HG03103 (cell line): ENCODE measurements around the gene ARL13B.

Source experiments
- ATAC-seq: cut with Tn5 transposase; IDR thresholded peaks from one replicate; pipeline ENCODE4 v1.9.1; 2021; ENCODE audit warnings: low read depth; ENCODE audit not compliant: unreplicated experiment

Gene ARL13B

DNA sequence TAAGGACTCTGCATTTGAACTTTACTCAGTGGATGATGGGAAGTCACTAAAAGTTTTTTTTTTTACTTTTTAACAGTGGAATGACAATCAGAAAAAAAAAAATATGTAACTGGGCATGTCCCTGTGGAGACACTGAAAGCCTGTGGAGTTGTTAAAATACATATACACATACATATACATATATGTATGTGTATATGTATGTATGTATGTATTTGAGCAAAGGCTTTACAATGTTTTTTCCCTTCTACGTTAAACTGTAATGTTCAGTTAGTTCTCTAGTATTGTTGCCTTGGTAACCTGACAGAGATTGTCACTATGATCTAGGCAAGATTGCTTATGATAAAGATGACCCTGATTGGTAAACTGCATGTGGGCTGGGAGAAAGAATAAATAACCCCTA, 113.2 kb downstream of the ARL13B start:
- no peak for ATAC-seq

DNA sequence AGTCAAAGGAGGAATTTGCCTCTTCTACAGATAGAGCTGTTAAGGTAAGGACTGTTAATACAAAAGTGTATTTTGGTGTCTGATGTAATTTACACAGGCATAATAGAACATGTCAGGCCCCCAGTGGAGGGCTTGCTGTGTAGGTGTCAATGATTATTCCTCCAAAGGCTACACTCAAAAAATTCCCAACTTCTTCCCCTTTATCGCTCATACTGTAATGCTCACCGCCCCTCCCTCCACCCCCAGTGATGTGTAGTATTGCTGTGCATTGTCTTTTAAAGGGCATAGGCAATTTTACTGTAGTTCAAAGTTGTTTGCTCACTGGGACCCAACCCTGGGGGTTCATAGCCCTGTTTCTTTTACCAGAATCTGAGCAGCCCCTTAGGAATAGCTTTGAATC, 115.2 kb downstream of the ARL13B start:
- ATAC-seq: no peak

DNA sequence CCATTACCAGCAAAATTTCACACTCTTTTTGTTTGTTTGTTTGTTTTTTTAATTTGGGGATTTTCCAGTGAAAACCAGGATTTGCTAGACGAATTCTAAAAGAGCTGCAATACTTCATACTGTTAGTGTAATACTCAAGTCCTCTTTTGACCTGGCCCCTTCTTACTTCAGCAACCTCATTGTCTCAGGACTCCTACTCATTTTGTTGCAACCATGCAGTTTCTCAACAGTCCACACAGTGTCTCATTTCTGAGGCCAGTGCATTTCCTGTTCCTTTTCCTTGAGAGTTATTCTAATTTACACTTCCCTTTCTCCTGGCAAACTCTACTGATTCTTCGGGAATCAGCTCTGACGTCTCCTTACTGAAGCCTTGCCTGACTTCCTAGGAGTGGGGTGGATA, 118.5 kb downstream of the ARL13B start:
- no peak for ATAC-seq

DNA sequence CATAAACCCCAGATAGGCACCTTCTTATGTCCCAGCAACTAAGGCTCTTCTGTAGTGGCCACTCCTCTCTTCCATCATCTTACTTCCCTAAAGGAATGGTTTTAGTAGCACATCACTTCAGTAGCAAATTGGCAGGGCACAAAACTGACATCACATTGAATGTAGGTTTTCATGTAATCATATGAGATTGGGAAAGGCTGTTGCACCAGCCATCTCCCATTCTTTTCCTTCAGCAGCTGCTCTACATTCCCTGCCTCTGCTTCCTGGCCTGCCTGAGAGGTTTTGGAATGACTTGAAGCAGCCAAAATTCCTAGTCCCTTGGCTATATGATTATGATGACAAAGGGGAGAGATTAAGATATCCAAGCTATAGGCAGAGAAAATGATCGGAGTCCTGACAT, 119.4 kb downstream of the ARL13B start:
- ATAC-seq: no peak

DNA sequence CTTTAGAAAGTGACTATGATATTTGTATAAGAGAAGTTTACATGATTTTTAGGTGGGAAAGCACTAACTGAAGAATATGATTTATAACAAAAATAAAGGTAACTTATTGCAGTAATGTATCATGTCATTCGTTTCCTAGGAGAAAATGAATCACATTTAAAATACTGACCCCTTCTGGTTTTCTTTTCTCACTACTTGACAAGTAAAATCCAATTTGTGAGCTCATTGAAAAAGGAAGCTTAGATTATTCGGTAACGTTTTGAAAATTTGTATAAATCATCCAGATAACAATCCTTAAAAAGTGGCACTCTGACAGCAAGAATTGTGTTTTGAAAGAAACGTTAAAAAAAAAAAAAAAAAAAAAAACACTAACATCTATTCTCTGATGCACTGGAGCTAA, 121.9 kb downstream of the ARL13B start:
- ATAC-seq: no peak
